ENCODE measurements around the gene DPT.
"Not testable (repeated sequence)": the region's sequence is repeated elsewhere in the genome, so short reads cannot be mapped to it uniquely, and the experiment has no call there.

Gene DPT

GRCh38 chr1:168728473-168729404 lies at the start of gene DPT:
DPT (minus strand) TSS chr1:168729206; CDS start chr1:168729174, 32 bp downstream.
- no peak for DNase-seq

GRCh38 chr1:168775366-168775765 lies 46.4 kb upstream of the DPT start:
- DNase-seq, result no peak

- DNase-seq, result no peak
These were observed 45.2 kb upstream of the DPT start for GRCh38 chr1:168774241-168774640.

- no peak for DNase-seq
These were observed 43.5 kb upstream of the DPT start for GRCh38 chr1:168772428-168773060.

GRCh38 chr1:168771104-168771630 lies 42.2 kb upstream of the DPT start:
- DNase-seq, result no peak

- not testable (repeated sequence) for DNase-seq
These were observed 40.9 kb upstream of the DPT start for GRCh38 chr1:168769893-168770292.

- DNase-seq, result no peak
These were observed 39.0 kb upstream of the DPT start for GRCh38 chr1:168767894-168768584.

- DNase-seq, result no peak
These were observed 37.6 kb upstream of the DPT start for GRCh38 chr1:168766568-168766967.

GRCh38 chr1:168763031-168763430 lies 34.0 kb upstream of the DPT start:
- no peak for DNase-seq

- DNase-seq, result no peak
These were observed 33.5 kb upstream of the DPT start for GRCh38 chr1:168762473-168762872.

GRCh38 chr1:168760781-168761180 lies 31.8 kb upstream of the DPT start:
- DNase-seq, result no peak

GRCh38 chr1:168760241-168760640 lies 31.2 kb upstream of the DPT start:
- DNase-seq, result no peak

GRCh38 chr1:168759077-168759476 lies 30.1 kb upstream of the DPT start:
- no peak for DNase-seq

- no peak for DNase-seq
These were observed 29.5 kb upstream of the DPT start for GRCh38 chr1:168758503-168758902.

- DNase-seq, result no peak
These were observed 26.9 kb upstream of the DPT start for GRCh38 chr1:168755800-168756418.

- no peak for DNase-seq
These were observed 23.3 kb upstream of the DPT start for GRCh38 chr1:168752171-168752832.

GRCh38 chr1:168751195-168751650 lies 22.2 kb upstream of the DPT start:
- DNase-seq, result no peak

- no peak for DNase-seq
These were observed 14.1 kb upstream of the DPT start for GRCh38 chr1:168742994-168743650.

GRCh38 chr1:168742386-168742785 lies 13.4 kb upstream of the DPT start:
- DNase-seq, result no peak

GRCh38 chr1:168739908-168740307 lies 10.9 kb upstream of the DPT start:
- no peak for DNase-seq

- no peak for DNase-seq
These were observed 7.5 kb upstream of the DPT start for GRCh38 chr1:168736520-168736919.

- DNase-seq, result no peak
These were observed 7.0 kb upstream of the DPT start for GRCh38 chr1:168735974-168736373.
